Smooth muscle cell (in vitro differentiated cells): ENCODE results near the gene PLXDC2. TPM values are rescaled to one million over a fixed set of nuclear protein-coding genes. Genes with fewer than 3 reads are reported as not detected.

Experiments used
- DNase-seq: peaks from one replicate; lab custom pipeline; 2025; ENCODE audit not compliant: unreplicated experiment; lab: John Stamatoyannopoulos, UW
- H2AFZ ChIP-seq: fragments of 200-600 bp; sonication (generic); 2 replicates; pipeline ENCODE4 v1.6.0; 2016; ENCODE audit warnings: antibody characterized with exemption, low read depth, mild to moderate bottlenecking
- H3F3A ChIP-seq: fragments of 200-600 bp; sonication (generic); 2 replicates; pipeline ENCODE4 v1.6.0; 2017; ENCODE audit warnings: antibody characterized with exemption, low read depth
- H3K27ac ChIP-seq: fragments of 200-600 bp; sonication (generic); 2 replicates; pipeline ENCODE4 v1.5.1; 2016; ENCODE audit warnings: low read depth, mild to moderate bottlenecking
- H3K27me3 ChIP-seq: fragments of 200-600 bp; sonication (generic); 2 replicates; pipeline ENCODE4 v1.6.1; 2016; ENCODE audit warnings: low read depth, mild to moderate bottlenecking
- H3K36me3 ChIP-seq: fragments of 200-600 bp; sonication (generic); 2 replicates; pipeline ENCODE4 v1.5.1; 2016; ENCODE audit warnings: low read depth
- H3K4me1 ChIP-seq: fragments of 200-600 bp; sonication (generic); 2 replicates; pipeline ENCODE4 v1.5.1; 2016; ENCODE audit warnings: low read depth
- H3K4me2 ChIP-seq: fragments of 200-600 bp; sonication (generic); 2 replicates; pipeline ENCODE4 v1.6.0; 2016; ENCODE audit warnings: mild to moderate bottlenecking
- H3K4me3 ChIP-seq: fragments of 200-600 bp; sonication (generic); 2 replicates; pipeline ENCODE4 v1.5.1; 2016; ENCODE audit warnings: mild to moderate bottlenecking
- H3K79me2 ChIP-seq: fragments of 200-600 bp; sonication (generic); 2 replicates; pipeline ENCODE4 v1.6.0; 2016; ENCODE audit warnings: low read depth, mild to moderate bottlenecking
- H3K9ac ChIP-seq: fragments of 200-600 bp; sonication (generic); 2 replicates; pipeline ENCODE4 v1.6.0; 2016; ENCODE audit warnings: low read depth
- H3K9me3 ChIP-seq: fragments of 200-600 bp; sonication (generic); replicated peaks from 2 replicates; pipeline ENCODE4 v1.5.1; 2016; ENCODE audit warnings: low read depth
- H4K20me1 ChIP-seq: fragments of 200-600 bp; sonication (generic); 2 replicates; pipeline ENCODE4 v1.6.0; 2016; ENCODE audit warnings: low read depth
- WGBS: methylation state at CpG from one replicate; pipeline ENCODE4 v1.1.7; 2016; ENCODE audit warnings: low lambda C conversion rate; 5-methylcytosine and 5-hydroxymethylcytosine counted together
- polyA plus RNA-seq: library from polyadenylated mRNA; unstranded; fragments of >200 nt; fragmentation: Nextera tagmentation; extraction: Ambion mirVana; gene quantifications from 2 replicates; pipeline ENCODE4 v1.2.1, GENCODE V29; 2016
- total RNA-seq: library from RNA; depleted of rRNA; stranded (reverse); fragments of >200 nt; gene quantifications from 2 replicates; pipeline ENCODE4 v1.2.3, GENCODE V29; 2014
- TF ChIP-seq, protein P1 (sequence below): fragments of 200-600 bp; sonication (generic); IDR thresholded peaks from 2 replicates; pipeline ENCODE4 v1.5.1; 2017; ENCODE audit warnings: borderline replicate concordance, mild to moderate bottlenecking, antibody characterized with exemption; ENCODE audit not compliant: insufficient read depth, poor library complexity, severe bottlenecking

Gene PLXDC2
- total and polyA plus RNA-seq, 2 experiments from 2014 or later, result 7.3 to 24.9 TPM

DNA sequence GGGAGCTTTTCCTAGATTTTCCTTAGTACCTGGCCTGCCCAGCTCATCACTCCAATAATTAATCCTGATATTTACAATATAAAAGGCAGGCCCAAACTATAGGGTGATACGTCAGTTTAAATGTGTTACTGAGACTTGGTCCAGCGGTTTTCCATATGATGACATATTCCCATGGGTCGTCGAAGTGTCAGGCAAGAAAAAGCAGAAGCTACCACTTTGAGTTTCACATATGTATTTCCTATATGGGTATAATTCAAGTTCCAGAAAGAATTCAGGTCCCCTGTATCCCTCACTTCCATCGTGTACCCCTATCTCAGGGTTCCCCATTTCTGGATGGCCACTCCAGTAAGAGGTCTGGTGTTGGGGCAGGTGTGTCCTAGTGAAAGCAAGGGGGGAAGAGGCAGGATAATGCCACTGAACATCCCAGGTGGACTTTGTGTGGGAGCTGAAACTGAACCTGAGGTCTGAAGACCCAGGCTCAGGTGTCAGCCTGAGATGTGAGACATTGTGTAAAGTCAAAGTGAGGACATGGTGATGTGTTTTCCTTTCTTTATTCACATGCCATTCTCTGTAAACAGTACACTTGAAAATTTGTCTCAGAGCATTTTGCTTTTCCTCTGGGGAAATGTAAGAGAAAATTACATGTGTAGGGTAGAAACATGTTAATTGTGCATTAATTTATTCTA is 167.8 kb downstream of the PLXDC2 start:
- Histone ChIP-seq H2AFZ (no peak overlapping the region), H3K36me3 (no peaks in the 10 kb centered on the region), H3K79me2 (no peaks in the 10 kb centered on the region), H3K4me1 (peaks cover 17% of the 10 kb centered on the region), H3K4me2 (no peak overlapping the region), H3K4me3 (no peak overlapping the region), H4K20me1 (no peaks in the 10 kb centered on the region), H3K27ac (no peak overlapping the region), H3K9me3 (no peaks in the 10 kb centered on the region), H3K9ac (no peak overlapping the region), H3K27me3 (no peaks in the 10 kb centered on the region), H3F3A (no peaks in the 10 kb centered on the region)
- DNase-seq, result no peak
- TF ChIP-seq, protein P1, sequence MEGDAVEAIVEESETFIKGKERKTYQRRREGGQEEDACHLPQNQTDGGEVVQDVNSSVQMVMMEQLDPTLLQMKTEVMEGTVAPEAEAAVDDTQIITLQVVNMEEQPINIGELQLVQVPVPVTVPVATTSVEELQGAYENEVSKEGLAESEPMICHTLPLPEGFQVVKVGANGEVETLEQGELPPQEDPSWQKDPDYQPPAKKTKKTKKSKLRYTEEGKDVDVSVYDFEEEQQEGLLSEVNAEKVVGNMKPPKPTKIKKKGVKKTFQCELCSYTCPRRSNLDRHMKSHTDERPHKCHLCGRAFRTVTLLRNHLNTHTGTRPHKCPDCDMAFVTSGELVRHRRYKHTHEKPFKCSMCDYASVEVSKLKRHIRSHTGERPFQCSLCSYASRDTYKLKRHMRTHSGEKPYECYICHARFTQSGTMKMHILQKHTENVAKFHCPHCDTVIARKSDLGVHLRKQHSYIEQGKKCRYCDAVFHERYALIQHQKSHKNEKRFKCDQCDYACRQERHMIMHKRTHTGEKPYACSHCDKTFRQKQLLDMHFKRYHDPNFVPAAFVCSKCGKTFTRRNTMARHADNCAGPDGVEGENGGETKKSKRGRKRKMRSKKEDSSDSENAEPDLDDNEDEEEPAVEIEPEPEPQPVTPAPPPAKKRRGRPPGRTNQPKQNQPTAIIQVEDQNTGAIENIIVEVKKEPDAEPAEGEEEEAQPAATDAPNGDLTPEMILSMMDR, result no peak
- WGBS, result 93% methylated on average over 5 of the region's 5 CpGs

DNA sequence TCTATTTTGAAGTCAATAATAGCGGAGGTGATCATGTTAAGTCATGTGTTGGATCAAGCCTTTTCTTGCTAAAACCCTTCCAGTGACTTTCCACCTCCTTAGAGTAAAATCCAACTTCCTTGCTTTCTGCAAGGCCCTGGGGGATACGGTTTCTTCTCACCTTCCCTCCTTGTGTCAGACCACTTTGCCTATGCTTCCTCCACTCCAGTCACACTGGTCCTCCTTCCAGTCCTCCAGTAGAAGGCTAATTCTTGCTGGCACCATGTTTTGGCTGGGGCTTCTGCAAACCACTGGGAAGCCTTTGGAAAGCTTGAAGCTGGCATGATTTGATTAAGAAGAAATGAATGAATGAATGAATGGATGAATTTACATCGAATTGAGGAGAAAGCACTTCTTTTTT is 169.5 kb downstream of the PLXDC2 start:
- DNase-seq, result no peak
- H3K27me3 ChIP-seq, result no peaks in the 10 kb centered on the region
- no peak overlapping the region for H3K4me2 ChIP-seq
- H3K79me2 ChIP-seq, result no peaks in the 10 kb centered on the region
- no peak overlapping the region for H2AFZ ChIP-seq
- H3K4me3 ChIP-seq, result no peak overlapping the region
- 66% methylated on average over 3 of the region's 3 CpGs for whole genome bisulfite sequencing
- TF ChIP-seq, protein P1, result no peak
- no peak overlapping the region for H3K9ac ChIP-seq
- no peak overlapping the region for H3K27ac ChIP-seq
- H3K36me3 ChIP-seq, result no peaks in the 10 kb centered on the region
- no peaks in the 10 kb centered on the region for H3K9me3 ChIP-seq
- no peaks in the 10 kb centered on the region for H3F3A ChIP-seq
- H4K20me1 ChIP-seq, result no peaks in the 10 kb centered on the region
- H3K4me1 ChIP-seq, result peaks cover 17% of the 10 kb centered on the region

DNA sequence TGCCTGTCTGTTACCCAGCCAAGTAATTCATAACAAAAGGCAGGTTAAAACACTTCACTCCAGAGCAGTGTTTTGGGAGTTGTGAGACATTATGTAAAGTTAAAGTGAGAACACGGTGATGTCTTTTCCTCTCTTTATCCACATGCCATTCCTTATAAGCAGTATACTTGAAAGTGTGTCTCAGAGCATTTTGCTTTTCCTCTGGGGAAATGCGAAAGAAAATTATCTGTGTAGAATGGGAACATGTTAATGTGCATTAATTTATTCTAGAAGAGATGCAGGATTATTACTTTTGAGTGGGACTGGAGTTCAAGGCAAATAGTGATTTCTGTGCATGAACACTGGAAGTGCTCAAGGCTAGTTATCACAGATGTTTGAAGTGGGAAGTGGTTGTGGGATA is 170.4 kb downstream of the PLXDC2 start:
- Histone ChIP-seq H3K4me2 (no peak overlapping the region), H3K27ac (no peak overlapping the region), H3K36me3 (no peaks in the 10 kb centered on the region), H3K4me1 (peaks cover 17% of the 10 kb centered on the region), H3K27me3 (no peaks in the 10 kb centered on the region), H3F3A (no peaks in the 10 kb centered on the region), H3K9me3 (no peaks in the 10 kb centered on the region), H3K9ac (no peak overlapping the region), H3K79me2 (no peaks in the 10 kb centered on the region), H4K20me1 (no peaks in the 10 kb centered on the region), H2AFZ (no peak overlapping the region), H3K4me3 (no peak overlapping the region)
- TF ChIP-seq, protein P1, result no peak
- WGBS, result 65% methylated on average over 2 of the region's 2 CpGs
- DNase-seq, result no peak

DNA sequence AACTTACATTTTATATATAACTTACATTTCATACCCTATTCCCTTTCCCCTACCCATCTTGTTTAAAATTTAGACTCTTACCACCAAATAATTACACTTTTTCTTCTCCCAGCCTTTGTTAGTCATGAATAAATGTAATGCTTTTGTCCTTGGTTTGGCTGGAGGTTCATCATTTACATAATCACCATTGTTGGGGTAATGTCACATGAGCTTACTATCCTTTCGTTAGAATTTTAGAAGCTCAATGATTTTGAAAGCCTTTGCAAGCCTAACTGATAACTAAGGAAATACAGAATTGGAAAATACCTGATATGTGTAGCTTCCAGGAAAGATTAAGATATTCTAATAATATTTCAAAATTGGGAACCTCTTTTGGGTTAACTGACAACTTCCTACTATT is 171.7 kb downstream of the PLXDC2 start:
- no peaks in the 10 kb centered on the region for H3K27me3 ChIP-seq
- peaks cover 11% of the 10 kb centered on the region for H3K4me1 ChIP-seq
- H3K27ac ChIP-seq, result no peak overlapping the region
- TF ChIP-seq, protein P1, result no peak
- H4K20me1 ChIP-seq, result no peaks in the 10 kb centered on the region
- no peak for DNase-seq
- H3K9me3 ChIP-seq, result no peaks in the 10 kb centered on the region
- no peaks in the 10 kb centered on the region for H3F3A ChIP-seq
- no peaks in the 10 kb centered on the region for H3K79me2 ChIP-seq
- H2AFZ ChIP-seq, result no peak overlapping the region
- H3K4me3 ChIP-seq, result no peak overlapping the region
- no peak overlapping the region for H3K4me2 ChIP-seq
- WGBS, result 0% methylated on average over 1 of the region's 1 CpG
- H3K9ac ChIP-seq, result no peak overlapping the region
- H3K36me3 ChIP-seq, result no peaks in the 10 kb centered on the region
